Transverse colon (tissue), 4 donors: ENCODE results near the gene FAM13A. TPM values are rescaled to one million over a fixed set of nuclear protein-coding genes. Genes with fewer than 3 reads are reported as not detected.

ENCODE experiments used
- DNase-seq: peaks from one replicate; pipeline ENCODE4 v3.0.0-alpha.2; 2019
- H3K27ac ChIP-seq, 4 donors: fragments of 200-600 bp; sonication (generic); 2 replicates each; pipeline ENCODE4 v1.5.1; 2016 to 2018; ENCODE audit warnings: inconsistent platforms in 4 of 4
- H3K27me3 ChIP-seq: fragments of 200-600 bp; sonication (generic); 2 replicates; pipeline ENCODE4 v1.5.1; 2017; ENCODE audit warnings: inconsistent platforms
- H3K36me3 ChIP-seq, 4 donors: fragments of 200-600 bp; sonication (generic); 2 replicates each; pipeline ENCODE4 v1.5.1; 2017 to 2019; ENCODE audit warnings: inconsistent platforms in 4 of 4
- H3K4me1 ChIP-seq, 4 donors: fragments of 200-600 bp; sonication (generic); 2 replicates each; pipeline ENCODE4 v1.5.1; 2017 to 2020; ENCODE audit warnings: inconsistent platforms in 4 of 4
- H3K4me3 ChIP-seq, 4 donors: fragments of 200-600 bp; sonication (generic); 1 replicate in 1 of 4; 2 replicates in 3 of 4; pipeline versions ENCODE4 v1.5.1 to v1.6.1; 2017 to 2019; ENCODE audit warnings: inconsistent platforms in 4 of 4
- H3K9me3 ChIP-seq, 2 donors: fragments of 200-600 bp; sonication (generic); 2 replicates each; pipeline ENCODE4 v1.5.1; 2017 to 2019; ENCODE audit warnings: inconsistent platforms in 2 of 2
- CTCF ChIP-seq, 5 experiments: fragments of 200-600 bp in 3 of 5; fragments of 450-650 bp in 2 of 5; sonication (generic) in 3 of 5; IDR thresholded peaks; 1 replicate in 2 of 5; 2 replicates in 3 of 5; pipeline ENCODE4 v1.5.1; 2016 to 2017; ENCODE audit warnings: antibody characterized with exemption in 5 of 5, inconsistent platforms in 3 of 5, mild to moderate bottlenecking in 2 of 5, moderate library complexity in 1 of 5
- EP300 ChIP-seq: sonication (generic); formaldehyde crosslinking; IDR thresholded peaks from one replicate; pipeline ENCODE4 v1.6.1; 2017; ENCODE audit warnings: antibody characterized with exemption, low read depth
- POLR2A ChIP-seq: fragments of 450-650 bp; IDR thresholded peaks from one replicate; pipeline ENCODE4 v1.6.1; 2016; ENCODE audit warnings: antibody characterized with exemption, mild to moderate bottlenecking, moderate library complexity
- POLR2AphosphoS5 ChIP-seq, 3 donors: sonication (generic); formaldehyde crosslinking; IDR thresholded peaks; one replicate each; pipeline ENCODE4 v1.6.1; 2016; ENCODE audit warnings: antibody characterized with exemption in 3 of 3
- WGBS, 2 donors: methylation state at CpG; one replicate each; pipeline ENCODE4 v1.1.5; 2018; ENCODE audit warnings: low coverage in 1 of 2; 5-methylcytosine and 5-hydroxymethylcytosine counted together
- in situ Hi-C, 4 donors: fragments of 200-750 bp; cut with MboI; loops; one replicate each; pipeline versions ENCODE4 v1.15.0 to v1.15.1; 2017; ENCODE audit warnings: low sequenced_read_pairs in 3 of 4, low pct_ligation_motif_present in 1 of 4, low pct_unique_long_range_greater_than_20kb in 1 of 4
- intact Hi-C: fragments of 100-400 bp; cut with DNase I; formaldehyde crosslinking; loops from one replicate; pipeline ENCODE4 v1.15.1; 2023; ENCODE audit warnings: low total_unique reads
- total RNA-seq, 4 donors: library from RNA; depleted of rRNA; stranded (reverse); fragments of >200 nt; gene quantifications; one replicate each; pipeline ENCODE4 v1.1.0, GENCODE V29; 2016

The FAM13A gene
- total RNA-seq, 4 donors from 2014 or later, result 57.6 to 88.6 (median 67.6) TPM

- WGBS, 2 donors, result 80 to 81% methylated on average over 3 of the region's 3 CpGs
- TF ChIP-seq POLR2AphosphoS5 (IDR thresholded peaks at IDR 0.05), result no peak
- no peak for TF ChIP-seq EP300
- no peak for TF ChIP-seq CTCF (IDR thresholded peaks at IDR 0.05)
- TF ChIP-seq POLR2A, result no peak
Measured at GRCh38 chr4:88952081-88952480, 104.9 kb downstream of the FAM13A start.

GRCh38 chr4:88949605-88950004 lies 107.4 kb downstream of the FAM13A start:
- H3K27ac ChIP-seq, result peak overlapping the region in 3 of 4 donors; percentile 14 to 55 (median 27)
- 26 to 43% methylated on average over 2 of the region's 2 CpGs for WGBS, 2 donors
- intact Hi-C loops (no loop called here), in situ Hi-C loops (no loop called here)
- peaks cover 0 to 14% (median 5%) of the 10 kb centered on the region in 4 donors for H3K4me1 ChIP-seq
- no peak overlapping the region for H3K4me3 ChIP-seq
- no peaks in the 10 kb centered on the region for H3K36me3 ChIP-seq
- DNase-seq, result no peak
- no peak for TF ChIP-seq POLR2A
- TF ChIP-seq POLR2AphosphoS5 (IDR thresholded peaks at IDR 0.05), result no peak
- no peak for TF ChIP-seq EP300
- no peak for TF ChIP-seq CTCF (IDR thresholded peaks at IDR 0.05)
- H3K9me3 ChIP-seq, result no peaks in the 10 kb centered on the region
- no peaks in the 10 kb centered on the region for H3K27me3 ChIP-seq

More at GRCh38 chr4:88952081-88952480, 104.9 kb downstream of the FAM13A start:
- Histone ChIP-seq H3K27ac (no peak overlapping the region), H3K9me3 (no peaks in the 10 kb centered on the region), H3K36me3 (no peaks in the 10 kb centered on the region), H3K4me3 (no peak overlapping the region), H3K27me3 (no peaks in the 10 kb centered on the region), H3K4me1 (peaks cover 0 to 14% (median 5%) of the 10 kb centered on the region in 4 donors)
- DNase-seq, result no peak
- intact Hi-C loops (no loop called here), in situ Hi-C loops (no loop called here)

DNA sequence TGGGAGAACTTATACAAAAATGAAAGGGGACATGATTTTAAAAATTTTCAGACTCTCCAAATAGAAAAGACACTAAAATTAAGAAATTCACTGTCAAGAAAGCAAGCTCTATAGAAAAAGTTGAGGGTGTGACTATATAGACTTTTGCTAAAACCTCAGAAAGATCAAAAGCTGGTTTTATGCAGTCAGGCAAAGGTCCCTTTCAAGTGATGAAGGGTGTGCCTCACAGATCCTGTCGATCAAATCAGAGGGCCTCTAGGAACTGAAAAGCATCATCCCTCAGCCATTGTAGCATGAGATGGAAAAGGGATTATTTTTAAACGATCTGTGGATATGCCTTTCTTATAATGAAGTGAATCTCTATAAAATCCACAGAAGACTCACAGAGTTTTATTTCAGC lies 116.5 kb downstream of the FAM13A start:
- Histone ChIP-seq H3K27ac (no peak overlapping the region), H3K27me3 (no peaks in the 10 kb centered on the region), H3K36me3 (no peaks in the 10 kb centered on the region), H3K4me1 (no peaks in the 10 kb centered on the region), H3K9me3 (no peaks in the 10 kb centered on the region), H3K4me3 (no peak overlapping the region)
- no peak for TF ChIP-seq EP300
- TF ChIP-seq POLR2A, result no peak
- no peak for TF ChIP-seq POLR2AphosphoS5 (IDR thresholded peaks at IDR 0.05)
- TF ChIP-seq CTCF (IDR thresholded peaks at IDR 0.05), result no peak
- 69 to 94% methylated on average over 2 of the region's 2 CpGs for WGBS, 2 donors
- DNase-seq, result no peak
- intact Hi-C loops, result no loop called here
- in situ Hi-C loops, result no loop called here

DNA sequence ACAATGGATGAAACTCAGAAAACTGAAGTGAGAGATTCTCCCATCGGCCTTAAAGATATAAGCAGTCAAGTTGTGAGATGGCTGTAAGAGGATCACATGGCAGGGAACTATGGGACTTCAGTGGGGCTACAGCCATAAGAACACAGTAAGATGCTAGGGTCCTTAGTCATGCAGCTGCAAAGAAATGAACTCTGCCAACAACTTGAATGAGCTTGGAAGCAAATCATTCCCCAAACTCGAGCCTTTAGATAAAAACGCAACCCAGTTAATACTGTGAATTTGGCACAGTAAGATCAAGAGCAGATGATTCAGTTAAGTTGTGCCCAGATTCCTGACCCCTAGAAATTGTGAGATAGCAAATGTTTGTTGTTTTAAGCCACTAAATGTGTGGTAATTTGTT lies 117.3 kb downstream of the FAM13A start:
- Histone ChIP-seq H3K36me3 (no peaks in the 10 kb centered on the region), H3K27ac (no peak overlapping the region), H3K4me1 (no peaks in the 10 kb centered on the region), H3K4me3 (no peak overlapping the region), H3K9me3 (no peaks in the 10 kb centered on the region), H3K27me3 (no peaks in the 10 kb centered on the region)
- no peak for DNase-seq
- TF ChIP-seq CTCF (IDR thresholded peaks at IDR 0.05), result no peak
- TF ChIP-seq POLR2A, result no peak
- TF ChIP-seq EP300, result no peak
- no peak for TF ChIP-seq POLR2AphosphoS5 (IDR thresholded peaks at IDR 0.05)
- intact Hi-C loops, result no loop called here
- in situ Hi-C loops, result no loop called here
- 76 to 89% methylated on average over 3 of the region's 3 CpGs for WGBS, 2 donors
